GM20000 (cell line): Measurements from ENCODE around the gene ABLIM2.
A peak's percentile ranks its signal among the peaks of the same experiment; 100 is the strongest.

ENCODE experiments used
- DNase-seq: peaks from one replicate; pipeline ENCODE4 v3.0.0; 2012; ENCODE audit warnings: low spot score
- CTCF ChIP-seq: IDR thresholded peaks from 2 replicates; pipeline ENCODE4 v1.5.1; 2012; ENCODE audit warnings: mild to moderate bottlenecking, control low read depth; ENCODE audit errors: extremely low read depth, missing control alignments

The ABLIM2 gene

DNA sequence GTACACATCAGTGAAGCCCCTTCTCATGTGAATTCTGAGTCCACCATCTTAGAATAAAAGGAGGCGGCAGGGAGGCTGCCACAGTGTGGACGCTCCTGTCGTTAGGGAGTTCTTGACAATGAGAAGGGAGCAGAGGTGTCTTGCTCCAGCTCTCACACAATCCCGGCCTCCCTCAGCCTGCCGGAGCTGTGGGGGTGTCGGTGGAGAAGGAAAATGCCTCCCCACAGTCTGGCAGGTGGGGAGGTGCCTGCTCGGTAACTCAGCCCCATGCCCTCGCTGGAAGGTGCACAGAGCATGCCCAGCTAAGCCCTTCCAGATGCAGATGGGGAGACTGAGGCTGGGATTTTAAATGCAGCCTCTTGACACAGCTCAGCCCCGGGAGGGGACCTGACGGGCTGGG is 20.5 kb upstream of the ABLIM2 start:
- TF ChIP-seq CTCF: no peak
- DNase-seq: no peak

DNA sequence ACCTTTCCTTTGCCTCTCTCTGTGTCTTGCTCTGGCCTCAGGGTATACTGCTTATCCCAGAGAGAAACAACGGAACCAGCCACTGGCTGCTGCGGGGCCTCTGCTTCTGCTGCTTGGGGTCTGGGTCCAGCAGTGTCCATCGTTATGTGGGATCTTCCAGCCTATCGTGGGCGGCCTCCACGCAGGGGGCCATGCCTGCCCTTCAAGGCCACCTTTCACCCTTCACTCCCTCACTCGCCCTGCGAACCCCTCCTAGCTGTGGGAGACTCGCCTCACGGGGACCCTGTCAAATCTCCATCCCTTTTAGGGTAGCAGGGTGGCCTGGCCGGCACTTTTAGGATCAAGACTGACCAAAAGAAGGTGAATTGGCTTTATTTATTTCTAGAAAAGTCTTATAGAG is 19.3 kb upstream of the ABLIM2 start:
- no peak for DNase-seq
- TF ChIP-seq CTCF: no peak

- TF ChIP-seq CTCF: no peak
- no peak for DNase-seq
Measured at GRCh38 chr4:8177552-8177951, 18.9 kb upstream of the ABLIM2 start.

- peak; percentile 79 for DNase-seq
- TF ChIP-seq CTCF: peak; percentile 90
Measured at GRCh38 chr4:8176547-8177399, 18.2 kb upstream of the ABLIM2 start.

DNA sequence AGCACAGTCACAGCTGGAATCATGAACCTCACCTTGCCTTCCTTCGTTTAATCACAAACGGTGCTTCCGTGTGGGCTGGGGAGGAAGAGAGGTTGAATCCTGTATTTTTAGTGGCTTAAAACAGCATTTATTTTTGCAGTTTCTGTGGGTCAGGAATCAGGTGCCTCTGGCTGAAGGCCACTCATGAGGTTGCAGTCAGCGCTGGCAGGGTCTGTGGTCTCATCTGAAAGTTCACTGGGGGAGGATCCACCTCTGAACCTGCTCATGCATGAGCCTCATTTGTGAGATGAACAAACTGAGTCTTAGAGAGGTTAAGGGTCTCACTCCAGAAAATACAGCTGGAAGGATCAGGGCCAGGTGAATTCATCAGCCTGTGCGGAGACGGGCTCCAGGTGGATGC is 17.1 kb upstream of the ABLIM2 start:
- no peak for TF ChIP-seq CTCF
- no peak for DNase-seq

DNA sequence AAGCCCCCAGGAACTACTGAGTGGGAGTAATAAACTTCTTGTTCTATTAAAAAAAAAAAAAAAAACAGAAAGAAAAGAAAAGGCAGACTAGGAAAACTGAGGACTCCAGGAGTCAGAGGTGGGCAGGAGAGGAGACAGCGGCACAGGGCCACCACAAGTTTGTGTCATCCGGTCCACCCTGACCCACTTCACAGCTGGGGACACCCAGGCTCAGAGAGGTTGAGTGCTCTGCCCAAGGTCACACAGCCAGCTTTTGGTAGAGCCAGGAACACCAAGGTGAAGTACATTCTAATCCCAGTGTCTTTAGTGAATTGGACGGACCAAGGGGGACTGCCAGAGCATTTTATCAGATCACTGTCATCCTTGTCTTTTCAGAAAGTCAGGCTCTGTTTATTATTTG is 16.4 kb upstream of the ABLIM2 start:
- DNase-seq: no peak

More for the DNA sequence above, 16.4 kb upstream of the ABLIM2 start:
- no peak for TF ChIP-seq CTCF
